ENCODE data around the gene MCTP2. TPM values are rescaled to one million over a fixed set of nuclear protein-coding genes. Genes with fewer than 3 reads are reported as not detected.

The MCTP2 gene
- total RNA-seq, 1 donor from 2014 or later, result 54.2 TPM

- intact Hi-C loops (cut with micrococcal nuclease), result no loop called here
- H3K4me1 Mint-ChIP-seq, result no peaks in the 10 kb centered on the region
- ATAC-seq (ENCODE audit: low read depth) (no peak), DNase-seq (no peak)
- ChIA-PET CTCF (no interaction called here), POLR2A (no interaction called here)
- no peak overlapping the region for H3K27ac Mint-ChIP-seq
- no peak overlapping the region for H3K4me3 Mint-ChIP-seq
- no peaks in the 10 kb centered on the region for H3K9me3 Mint-ChIP-seq
- H3K36me3 Mint-ChIP-seq (ENCODE audit: low read depth), result peaks cover 45% of the 10 kb centered on the region
- no peaks in the 10 kb centered on the region for H3K27me3 Mint-ChIP-seq
- no peak for TF ChIP-seq CTCF (IDR thresholded peaks at IDR 0.05)
Measured at GRCh38 chr15:94455297-94455696, 223.9 kb downstream of the MCTP2 start.

- intact Hi-C loops (cut with micrococcal nuclease), result no loop called here
- Mint-ChIP-seq H3K9me3 (no peaks in the 10 kb centered on the region), H3K36me3 (ENCODE audit: low read depth) (peaks cover 46% of the 10 kb centered on the region), H3K4me3 (no peak overlapping the region), H3K27me3 (no peaks in the 10 kb centered on the region), H3K4me1 (no peaks in the 10 kb centered on the region), H3K27ac (no peak overlapping the region)
- no peak for TF ChIP-seq CTCF (IDR thresholded peaks at IDR 0.05)
- ChIA-PET POLR2A (no interaction called here), CTCF (no interaction called here)
- DNase-seq (no peak), ATAC-seq (ENCODE audit: low read depth) (no peak)
Measured at GRCh38 chr15:94456226-94456625, 224.9 kb downstream of the MCTP2 start.

GRCh38 chr15:94457661-94458060 is 226.3 kb downstream of the MCTP2 start:
- intact Hi-C loops (cut with micrococcal nuclease), result no loop called here
- Mint-ChIP-seq H3K4me3 (no peak overlapping the region), H3K4me1 (no peaks in the 10 kb centered on the region), H3K9me3 (no peaks in the 10 kb centered on the region), H3K27me3 (no peaks in the 10 kb centered on the region), H3K27ac (no peak overlapping the region), H3K36me3 (ENCODE audit: low read depth) (peaks cover 53% of the 10 kb centered on the region)
- ChIA-PET CTCF (no interaction called here), POLR2A (no interaction called here)
- TF ChIP-seq CTCF (IDR thresholded peaks at IDR 0.05), result no peak
- no peak for DNase-seq
- ATAC-seq (ENCODE audit: low read depth), result no peak

GRCh38 chr15:94460624-94461023 is 229.3 kb downstream of the MCTP2 start:
- no peak overlapping the region for H3K27ac Mint-ChIP-seq
- peaks cover 60% of the 10 kb centered on the region for H3K36me3 Mint-ChIP-seq (ENCODE audit: low read depth)
- ChIA-PET POLR2A (no interaction called here), CTCF (no interaction called here)
- intact Hi-C loops (cut with micrococcal nuclease), result no loop called here
- no peak for ATAC-seq (ENCODE audit: low read depth)
- DNase-seq, result no peak
- no peaks in the 10 kb centered on the region for H3K4me1 Mint-ChIP-seq
- no peak for TF ChIP-seq CTCF (IDR thresholded peaks at IDR 0.05)
- H3K9me3 Mint-ChIP-seq, result no peaks in the 10 kb centered on the region
- no peaks in the 10 kb centered on the region for H3K27me3 Mint-ChIP-seq
- H3K4me3 Mint-ChIP-seq, result no peak overlapping the region

- Mint-ChIP-seq H3K36me3 (ENCODE audit: low read depth) (peaks cover 50% of the 10 kb centered on the region), H3K27ac (no peak overlapping the region), H3K27me3 (no peaks in the 10 kb centered on the region), H3K9me3 (no peaks in the 10 kb centered on the region), H3K4me3 (no peak overlapping the region), H3K4me1 (no peaks in the 10 kb centered on the region)
- intact Hi-C loops (cut with micrococcal nuclease), result no loop called here
- TF ChIP-seq CTCF (IDR thresholded peaks at IDR 0.05), result no peak
- ATAC-seq (ENCODE audit: low read depth), result no peak
- POLR2A ChIA-PET, result no interaction called here
- CTCF ChIA-PET, result interaction anchor here (1.2 kb wide), 1 partner anchor 303 kb away, joined by 5 read pairs; no protein-coding TSS in a partner anchor
- no peak for DNase-seq
Measured at GRCh38 chr15:94467034-94467433, 235.7 kb downstream of the MCTP2 start.

Data from activated B cell treated with CpG ODN at 0.5 μM for 24 hours (primary cell).